Type B pancreatic cell (in vitro differentiated cells): ENCODE measurements around the gene OPHN1. TPM values are rescaled to one million over a fixed set of nuclear protein-coding genes. Genes with fewer than 3 reads are reported as not detected.

Experiments
- DNase-seq: peaks from one replicate; pipeline ENCODE4 v3.0.0; 2021; ENCODE audit warnings: mixed read lengths; ENCODE audit not compliant: unreplicated experiment; ENCODE audit errors: extremely low spot score
- H3K27ac Mint-ChIP-seq: 2 replicates; pipeline ENCODE4 v1.8.0; 2021; ENCODE audit warnings: mild to moderate bottlenecking, mixed read lengths
- H3K27me3 Mint-ChIP-seq: 2 replicates; pipeline ENCODE4 v1.8.0; 2021; ENCODE audit warnings: mixed read lengths
- H3K36me3 Mint-ChIP-seq: 2 replicates; pipeline ENCODE4 v1.8.0; 2021; ENCODE audit warnings: mixed read lengths
- H3K4me1 Mint-ChIP-seq: one replicate; pipeline ENCODE4 v1.8.0; 2021; ENCODE audit warnings: mixed read lengths; ENCODE audit not compliant: unreplicated experiment
- H3K4me3 Mint-ChIP-seq: 2 replicates; pipeline ENCODE4 v1.8.0; 2021; ENCODE audit warnings: mild to moderate bottlenecking, mixed read lengths
- H3K9me3 Mint-ChIP-seq: 2 replicates; pipeline ENCODE4 v1.8.0; 2021; ENCODE audit warnings: mixed read lengths
- CTCF ChIP-seq: fragments of 200-600 bp; sonication (generic); conservative IDR thresholded peaks from 2 replicates; pipeline ENCODE4 v1.5.0; 2021; ENCODE audit warnings: antibody characterized with exemption, mild to moderate bottlenecking
- total RNA-seq: library from RNA; stranded (reverse); gene quantifications from 2 replicates; pipeline ENCODE4 v1.2.1, GENCODE V29; 2021; ENCODE audit warnings: low replicate concordance

The OPHN1 gene
- total RNA-seq, 1 donor from 2014 or later, result 7.4 TPM

- DNase-seq, result no peak
- Mint-ChIP-seq H3K4me3 (no peak overlapping the region), H3K27me3 (no peaks in the 10 kb centered on the region), H3K36me3 (peaks cover 4% of the 10 kb centered on the region), H3K9me3 (no peaks in the 10 kb centered on the region), H3K27ac (no peak overlapping the region), H3K4me1 (no peaks in the 10 kb centered on the region)
- TF ChIP-seq CTCF, result no peak
Observed at GRCh38 chrX:68421636-68422035, 11.7 kb downstream of the OPHN1 start.

GRCh38 chrX:68420559-68420958 lies 12.7 kb downstream of the OPHN1 start:
- Mint-ChIP-seq H3K27me3 (no peaks in the 10 kb centered on the region), H3K27ac (peak overlapping the region; percentile 25), H3K9me3 (no peaks in the 10 kb centered on the region), H3K4me3 (no peak overlapping the region), H3K36me3 (peaks cover 4% of the 10 kb centered on the region), H3K4me1 (no peaks in the 10 kb centered on the region)
- TF ChIP-seq CTCF, result no peak
- DNase-seq, result no peak

- Mint-ChIP-seq H3K27ac (peak overlapping the region; percentile 25), H3K9me3 (no peaks in the 10 kb centered on the region), H3K4me1 (no peaks in the 10 kb centered on the region), H3K36me3 (peaks cover 4% of the 10 kb centered on the region), H3K4me3 (no peak overlapping the region), H3K27me3 (no peaks in the 10 kb centered on the region)
- no peak for TF ChIP-seq CTCF
- no peak for DNase-seq
Observed at GRCh38 chrX:68419975-68420374, 13.3 kb downstream of the OPHN1 start.

GRCh38 chrX:68417651-68418050 lies 15.6 kb downstream of the OPHN1 start:
- H3K9me3 Mint-ChIP-seq, result no peaks in the 10 kb centered on the region
- H3K27ac Mint-ChIP-seq, result peak overlapping the region; percentile 33

GRCh38 chrX:68416592-68416991 lies 16.7 kb downstream of the OPHN1 start:
- DNase-seq, result no peak
- H3K4me3 Mint-ChIP-seq, result no peak overlapping the region
- H3K27ac Mint-ChIP-seq, result peak overlapping the region; percentile 53
- no peaks in the 10 kb centered on the region for H3K9me3 Mint-ChIP-seq
- H3K36me3 Mint-ChIP-seq, result peaks cover 4% of the 10 kb centered on the region
- no peak for TF ChIP-seq CTCF
- no peaks in the 10 kb centered on the region for H3K27me3 Mint-ChIP-seq
- H3K4me1 Mint-ChIP-seq, result no peaks in the 10 kb centered on the region

More at GRCh38 chrX:68417651-68418050, 15.6 kb downstream of the OPHN1 start:
- no peak for TF ChIP-seq CTCF
- Mint-ChIP-seq H3K36me3 (peaks cover 4% of the 10 kb centered on the region), H3K4me1 (no peaks in the 10 kb centered on the region), H3K4me3 (no peak overlapping the region), H3K27me3 (no peaks in the 10 kb centered on the region)
- DNase-seq, result no peak

- no peak overlapping the region for H3K27ac Mint-ChIP-seq
- no peak overlapping the region for H3K4me3 Mint-ChIP-seq
- no peaks in the 10 kb centered on the region for H3K4me1 Mint-ChIP-seq
- peaks cover 4% of the 10 kb centered on the region for H3K36me3 Mint-ChIP-seq
- DNase-seq, result no peak
- no peaks in the 10 kb centered on the region for H3K9me3 Mint-ChIP-seq
- no peaks in the 10 kb centered on the region for H3K27me3 Mint-ChIP-seq
- TF ChIP-seq CTCF, result no peak
Observed at GRCh38 chrX:68415316-68415715, 18.0 kb downstream of the OPHN1 start.
